NCI-H2081 treated with DMSO at 0.1 percent for 48 hours (cell line): ENCODE data around the gene RCVRN.
A peak's percentile ranks its signal among the peaks of the same experiment; 100 is the strongest.

Source experiments
- DNase-seq: peaks from one replicate; lab custom pipeline; 2025; lab: John Stamatoyannopoulos, UW

The RCVRN gene

DNA sequence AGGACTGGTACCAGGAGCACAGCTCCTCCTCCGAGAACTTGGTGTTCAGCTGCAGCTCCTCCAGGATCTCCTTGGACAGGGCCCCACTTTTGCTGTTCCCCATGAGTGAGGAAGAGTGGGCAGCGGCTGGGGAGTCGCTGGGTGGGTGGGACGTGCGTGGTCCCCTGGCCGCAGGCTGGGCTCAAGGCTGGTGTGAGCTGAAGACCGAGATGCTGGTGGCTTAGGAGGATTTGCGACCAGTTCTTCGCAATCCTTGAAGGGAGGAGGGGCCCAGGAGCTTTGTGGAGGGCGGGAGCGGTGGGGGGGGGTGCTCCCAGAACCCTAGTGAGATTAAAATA is at the start of gene RCVRN:
TSS of gene RCVRN (minus strand) at position 194 of the 338 bp plus-strand sequence. CDS start at position 103, 91 bp downstream.
- no peak for DNase-seq

- no peak for DNase-seq
Observed at GRCh38 chr17:9953492-9953891, 48.4 kb upstream of the RCVRN start.

GRCh38 chr17:9951803-9952202 is 46.7 kb upstream of the RCVRN start:
- DNase-seq, result no peak

DNA sequence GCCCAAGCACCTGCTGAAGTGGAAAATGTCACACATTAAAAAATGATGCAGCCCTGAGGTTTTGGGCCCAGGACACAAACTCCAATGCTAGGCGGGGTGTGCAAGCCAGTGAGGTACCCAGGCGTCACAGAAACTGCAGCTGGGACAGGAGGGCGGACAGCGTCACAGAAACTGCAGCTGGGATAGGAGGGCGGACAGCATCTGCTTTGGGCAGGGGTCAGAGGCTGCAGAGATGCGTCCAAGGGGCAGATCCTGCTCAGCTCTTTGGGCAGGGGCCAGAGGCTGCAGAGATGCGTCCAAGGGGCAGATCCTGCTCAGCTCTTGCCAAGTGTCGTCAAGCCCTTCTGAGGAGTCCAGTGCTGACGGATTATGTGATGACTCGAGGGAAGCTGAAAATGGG is 43.9 kb upstream of the RCVRN start:
- no peak for DNase-seq

GRCh38 chr17:9944704-9945103 is 39.6 kb upstream of the RCVRN start:
- no peak for DNase-seq

- no peak for DNase-seq
Observed at GRCh38 chr17:9943343-9943742, 38.3 kb upstream of the RCVRN start.

GRCh38 chr17:9942885-9943284 is 37.8 kb upstream of the RCVRN start:
- no peak for DNase-seq

- DNase-seq, result no peak
Observed at GRCh38 chr17:9941305-9941704, 36.2 kb upstream of the RCVRN start.

- DNase-seq, result no peak
Observed at GRCh38 chr17:9940841-9941240, 35.8 kb upstream of the RCVRN start.

DNA sequence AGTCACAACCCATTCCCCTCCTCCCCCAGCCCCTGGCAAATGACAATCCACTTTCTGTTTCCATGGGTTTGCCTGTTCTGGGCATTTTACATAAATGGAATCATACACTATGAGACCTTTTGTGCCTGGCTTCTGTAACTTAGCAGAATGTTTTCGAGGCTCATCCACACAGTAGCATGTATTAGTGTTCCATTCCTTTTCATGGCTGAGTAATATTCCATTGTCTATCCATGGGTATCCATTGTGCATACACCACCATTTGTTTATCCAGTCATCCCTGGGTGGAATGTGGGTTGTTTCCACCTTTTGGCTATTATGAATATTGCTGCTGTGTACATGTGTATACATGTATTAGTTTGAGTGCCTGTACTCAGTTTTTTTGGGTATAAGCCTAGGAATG is 33.7 kb upstream of the RCVRN start:
- DNase-seq, result no peak

DNA sequence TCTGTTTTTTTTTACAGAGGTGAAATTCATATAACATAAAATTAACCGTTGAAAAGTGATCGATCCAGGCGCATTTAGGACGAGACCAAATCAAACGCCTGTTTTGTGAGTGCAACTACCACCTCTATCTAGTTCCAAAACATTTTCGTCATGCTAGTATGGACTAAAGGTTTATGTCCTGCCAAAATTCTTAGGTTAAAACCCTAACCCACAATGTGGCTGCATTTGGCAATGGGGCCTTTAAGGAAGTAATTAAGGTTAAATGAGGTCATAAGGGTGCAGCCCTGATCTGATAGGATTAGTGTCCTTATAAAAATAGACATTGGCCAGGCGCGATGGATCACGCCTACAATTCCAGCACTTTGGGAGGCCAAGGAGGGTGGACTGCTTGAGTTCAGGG is 32.8 kb upstream of the RCVRN start:
- DNase-seq, result no peak

DNA sequence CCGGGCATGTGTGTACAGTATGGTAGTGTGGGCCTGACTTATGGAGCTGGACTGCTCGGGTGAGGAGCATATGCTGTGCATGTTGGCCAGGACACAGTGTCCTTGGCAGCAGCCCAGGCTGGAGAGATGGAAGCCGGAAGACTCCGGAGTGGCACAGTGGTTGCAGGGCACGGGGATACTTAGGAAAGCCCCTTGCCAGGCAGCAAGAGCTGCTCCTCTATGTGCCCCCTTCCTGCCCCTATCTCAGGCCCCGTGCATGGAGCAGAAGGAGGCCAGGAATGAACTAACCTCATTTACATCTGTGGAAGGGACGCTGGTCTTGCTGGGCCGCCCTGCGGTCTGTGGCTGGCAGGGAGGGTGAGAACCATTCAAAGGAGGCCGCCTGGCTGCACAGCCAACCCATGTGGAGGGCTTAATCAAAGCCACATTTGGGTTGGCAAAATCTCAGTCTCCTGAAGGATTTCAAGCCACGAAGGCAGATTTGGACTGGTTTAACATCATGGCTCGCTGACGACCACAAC is 32.2 kb upstream of the RCVRN start:
- no peak for DNase-seq

- no peak for DNase-seq
Observed at GRCh38 chr17:9936095-9936494, 31.0 kb upstream of the RCVRN start.

DNA sequence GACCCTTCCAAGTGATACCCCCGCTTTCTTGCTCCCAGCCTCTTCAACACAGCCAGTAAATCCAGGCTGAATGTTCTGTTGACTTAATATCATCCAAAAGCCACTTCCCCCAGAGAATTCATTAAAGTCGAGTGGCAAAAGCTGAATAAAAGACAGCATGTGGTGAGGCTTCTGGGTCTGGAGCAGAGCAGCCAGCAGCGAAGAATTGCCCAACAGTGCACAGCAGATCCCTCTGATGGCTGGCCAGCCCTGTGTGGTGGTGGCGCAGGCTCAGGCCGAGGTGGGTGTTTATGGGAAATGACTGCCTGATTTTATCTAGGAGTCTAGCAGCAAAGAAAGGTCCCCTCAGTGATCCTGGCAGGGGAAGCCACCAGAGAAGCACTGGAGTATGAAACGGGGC is 30.3 kb upstream of the RCVRN start:
- no peak for DNase-seq

- DNase-seq, result no peak
Observed at GRCh38 chr17:9934331-9934730, 29.3 kb upstream of the RCVRN start.

- DNase-seq, result no peak
Observed at GRCh38 chr17:9932491-9932890, 27.4 kb upstream of the RCVRN start.

- DNase-seq, result no peak
Observed at GRCh38 chr17:9931144-9931741, 26.2 kb upstream of the RCVRN start.

GRCh38 chr17:9929871-9930270 is 24.8 kb upstream of the RCVRN start:
- no peak for DNase-seq

- no peak for DNase-seq
Observed at GRCh38 chr17:9928601-9929333, 23.7 kb upstream of the RCVRN start.

DNA sequence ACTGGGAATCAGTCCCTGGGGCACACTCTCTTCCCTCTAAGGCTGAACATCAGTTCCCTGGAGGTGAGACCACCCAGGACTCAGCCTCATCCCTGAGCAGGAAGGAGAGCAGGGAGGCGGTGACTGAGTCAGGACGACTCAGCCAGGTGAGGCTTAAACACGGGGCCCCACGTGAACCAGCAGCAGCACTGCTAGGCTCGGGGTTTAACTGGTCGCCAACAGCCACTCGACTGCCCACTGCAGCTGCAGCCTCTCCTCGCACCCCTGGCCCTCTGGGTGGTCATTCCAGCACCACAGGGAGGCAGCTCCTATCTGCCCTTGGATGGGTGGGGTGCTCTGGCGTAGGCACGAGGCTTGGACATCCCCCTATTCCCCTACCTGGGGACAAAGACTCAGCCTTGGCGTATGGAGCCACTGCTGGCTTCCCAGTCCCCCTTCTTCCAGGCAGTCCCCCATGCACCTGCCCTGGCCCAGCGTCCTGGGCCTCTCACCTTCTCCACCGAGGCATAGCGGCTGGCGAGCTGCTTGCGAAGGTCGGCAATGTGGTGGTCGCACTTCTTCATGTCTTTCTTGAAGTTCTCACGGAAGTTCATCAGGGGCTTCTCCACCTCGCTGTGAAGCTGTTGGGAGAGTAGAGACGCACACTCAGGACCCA is 21.2 kb upstream of the RCVRN start:
- no peak for DNase-seq

GRCh38 chr17:9925457-9925856 is 20.4 kb upstream of the RCVRN start:
- no peak for DNase-seq

- DNase-seq, result peak; percentile 0
Observed at GRCh38 chr17:9924735-9925191, 19.7 kb upstream of the RCVRN start.
